Endothelial cell of umbilical vein (primary cell): ENCODE measurements around the gene C15orf61. TPM values are rescaled to one million over a fixed set of nuclear protein-coding genes. Genes with fewer than 3 reads are reported as not detected.

Experiments
- BruUV-seq: library from RNA; stranded (reverse); fragments of 400-500 nt; replicated peaks from 2 replicates; lab custom pipeline; 2021; lab: Mats Ljungman, UMichigan
- CTCF ChIA-PET: fragments of 300-600, 350-600 bp; sonication (Branson Sonifier 250); formaldehyde crosslinking; loops from one replicate; lab custom pipeline; 2021; ENCODE audit warnings: antibody characterized with exemption, inconsistent platforms; lab: Charles Lee
- POLR2A ChIA-PET: fragments of 300-600, 350-600 bp; sonication (Branson Sonifier 250); formaldehyde crosslinking; loops from one replicate; lab custom pipeline; 2021; ENCODE audit warnings: antibody characterized with exemption, inconsistent platforms; lab: Charles Lee
- DNase-seq: peaks from one replicate; pipeline ENCODE4 v3.0.0-alpha.2; 2011; ENCODE audit warnings: low read depth, low spot score
- FAIRE-seq: peaks from 2 replicates; lab custom pipeline; 2011; peaks lifted over from hg19 to GRCh38; lab: Jason Lieb, UNC
- H2AFZ ChIP-seq: 2 replicates; pipeline ENCODE4 v1.6.0; 2012; ENCODE audit warnings: low read depth, low read length, control low read depth, inconsistent platforms
- H3K27ac ChIP-seq: 2 replicates; pipeline ENCODE4 v1.5.1; 2011; ENCODE audit warnings: low read depth, mild to moderate bottlenecking, control low read depth, low read length, moderate library complexity; ENCODE audit not compliant: insufficient read depth
- H3K27me3 ChIP-seq, 2 experiments: 2 replicates each; pipeline versions ENCODE4 v1.6.0 to v1.6.1; 2011; ENCODE audit warnings: low read length in 2 of 2, mixed read lengths in 1 of 2; ENCODE audit not compliant: control insufficient read depth in 2 of 2, insufficient read depth in 2 of 2
- H3K36me3 ChIP-seq, 2 experiments: 2 replicates in 1 of 2; 3 replicates in 1 of 2; pipeline ENCODE4 v1.5.1; 2011; ENCODE audit warnings: low read length in 2 of 2, mild to moderate bottlenecking in 1 of 2, moderate library complexity in 1 of 2; ENCODE audit not compliant: control insufficient read depth in 2 of 2, insufficient read depth in 2 of 2; ENCODE audit errors: extremely low read depth in 1 of 2
- H3K4me1 ChIP-seq: 3 replicates; pipeline ENCODE4 v1.5.1; 2011; ENCODE audit warnings: mild to moderate bottlenecking, low read length; ENCODE audit not compliant: control insufficient read depth, insufficient read depth; ENCODE audit errors: extremely low read depth
- H3K4me2 ChIP-seq: 2 replicates; pipeline ENCODE4 v1.6.1; 2011; ENCODE audit warnings: low read length, control low read depth, mixed read lengths; ENCODE audit not compliant: insufficient read depth
- H3K4me3 ChIP-seq, 3 experiments: fragments of 200-600 bp in 1 of 3; sonication (generic), shearing (Covaris generic) in 1 of 3; replicated peaks in 1 of 3; 2 replicates each; pipeline ENCODE4 v1.5.1; 2011 to 2016; ENCODE audit warnings: control low read depth in 3 of 3, low read length in 3 of 3, mild to moderate bottlenecking in 2 of 3, inconsistent platforms in 1 of 3, low read depth in 1 of 3, moderate library complexity in 1 of 3; ENCODE audit not compliant: insufficient read depth in 1 of 3
- H3K79me2 ChIP-seq: 2 replicates; pipeline ENCODE4 v1.6.0; 2012; ENCODE audit warnings: low read length, inconsistent platforms; ENCODE audit not compliant: control insufficient read depth, insufficient read depth
- H3K9ac ChIP-seq: replicated peaks from 2 replicates; pipeline ENCODE3; 2011; ENCODE audit warnings: low read length, control low read depth; ENCODE audit not compliant: insufficient read depth; ENCODE audit errors: extremely low read depth
- H3K9me1 ChIP-seq: replicated peaks from 3 replicates; pipeline ENCODE4 v1.6.0; 2011; ENCODE audit warnings: mild to moderate bottlenecking, low read length; ENCODE audit not compliant: control insufficient read depth, insufficient read depth; ENCODE audit errors: extremely low read depth
- H3K9me3 ChIP-seq: replicated peaks from 2 replicates; pipeline ENCODE4 v1.5.1; 2012; ENCODE audit warnings: low read length, inconsistent platforms; ENCODE audit not compliant: control insufficient read depth, insufficient read depth
- H4K20me1 ChIP-seq: replicated peaks from 2 replicates; pipeline ENCODE3; 2011; ENCODE audit warnings: mild to moderate bottlenecking, low read length; ENCODE audit not compliant: control insufficient read depth, insufficient read depth; ENCODE audit errors: extremely low read depth
- EZH2 ChIP-seq: IDR thresholded peaks from 2 replicates; pipeline ENCODE4 v1.6.1; 2012; ENCODE audit warnings: borderline replicate concordance, low read depth, mild to moderate bottlenecking, moderate library complexity, low read length, inconsistent platforms; ENCODE audit not compliant: severe bottlenecking
- FOS ChIP-seq: IDR thresholded peaks from 2 replicates; pipeline ENCODE4 v1.6.1; 2011; ENCODE audit warnings: mild to moderate bottlenecking, low read length, moderate library complexity, borderline replicate concordance; ENCODE audit not compliant: insufficient read depth
- GATA2 ChIP-seq: IDR thresholded peaks from 2 replicates; pipeline ENCODE4 v1.7.0; 2011; ENCODE audit warnings: low read depth, mild to moderate bottlenecking, moderate library complexity, mixed read lengths, low read length; ENCODE audit not compliant: insufficient read length, insufficient read depth
- JUN ChIP-seq: IDR thresholded peaks from 2 replicates; pipeline ENCODE4 v1.6.1; 2011; ENCODE audit warnings: borderline replicate concordance, low read depth; ENCODE audit not compliant: insufficient read length, insufficient read depth
- MYC ChIP-seq: IDR thresholded peaks from one replicate; pipeline ENCODE4 v1.6.1; 2011; ENCODE audit warnings: mild to moderate bottlenecking, low read depth, low read length
- POLR2A ChIP-seq: IDR thresholded peaks from 2 replicates; pipeline ENCODE4 v1.6.1; 2012; ENCODE audit warnings: low read depth, mild to moderate bottlenecking, control low read depth, low read length
- POLR2AphosphoS5 ChIP-seq: IDR thresholded peaks from 2 replicates; pipeline ENCODE4 v1.6.1; 2012; ENCODE audit warnings: low read depth, mild to moderate bottlenecking, control low read depth, low read length, moderate library complexity; ENCODE audit not compliant: insufficient read depth
- dilution Hi-C: fragments of 300-500 bp; cut with MboI; formaldehyde crosslinking; loops from one replicate; pipeline ENCODE4 v1.15.0; 2019; ENCODE audit warnings: low sequenced_read_pairs; ENCODE audit not compliant: extremely low pct_ligation_motif_present
- intact Hi-C: fragments of 100-400 bp; cut with micrococcal nuclease; formaldehyde crosslinking; loops from one replicate; pipeline ENCODE4 v1.10.0; 2022
- polyA plus RNA-seq, 4 experiments: library from polyadenylated mRNA; depleted of rRNA in 3 of 4; stranded (reverse) in 3 of 4; unstranded in 1 of 4; fragments of >200 nt; gene quantifications; 2 replicates each; pipeline versions ENCODE4 v1.2.1 to v1.2.3, GENCODE V29; 2011 to 2012; ENCODE audit warnings: missing spikeins in 1 of 4
- total RNA-seq: library from RNA; stranded (reverse); gene quantifications from 2 replicates; pipeline ENCODE4 v1.2.3, GENCODE V29; 2021
- TF ChIP-seq, protein P1 (sequence below): IDR thresholded peaks from 2 replicates; pipeline ENCODE4 v1.6.1; 2011; ENCODE audit not compliant: insufficient read depth, insufficient read length
- TF ChIP-seq, protein P2 (sequence below), 2 donors: IDR thresholded peaks; 1 replicate in 1 of 2; 2 replicates in 1 of 2; pipeline ENCODE4 v1.5.1; 2011; ENCODE audit warnings: low read length in 2 of 2, mild to moderate bottlenecking in 2 of 2, moderate library complexity in 2 of 2, control low read depth in 1 of 2, inconsistent platforms in 1 of 2, low read depth in 1 of 2; ENCODE audit not compliant: insufficient read depth in 1 of 2; ENCODE audit errors: extremely low read depth in 1 of 2

C15orf61 gene
- total and polyA plus RNA-seq, 2 donors (not counting 3 experiments of a cell fraction or from before 2014, with no cell fraction given), result 3.2 to 4.1 TPM

DNA sequence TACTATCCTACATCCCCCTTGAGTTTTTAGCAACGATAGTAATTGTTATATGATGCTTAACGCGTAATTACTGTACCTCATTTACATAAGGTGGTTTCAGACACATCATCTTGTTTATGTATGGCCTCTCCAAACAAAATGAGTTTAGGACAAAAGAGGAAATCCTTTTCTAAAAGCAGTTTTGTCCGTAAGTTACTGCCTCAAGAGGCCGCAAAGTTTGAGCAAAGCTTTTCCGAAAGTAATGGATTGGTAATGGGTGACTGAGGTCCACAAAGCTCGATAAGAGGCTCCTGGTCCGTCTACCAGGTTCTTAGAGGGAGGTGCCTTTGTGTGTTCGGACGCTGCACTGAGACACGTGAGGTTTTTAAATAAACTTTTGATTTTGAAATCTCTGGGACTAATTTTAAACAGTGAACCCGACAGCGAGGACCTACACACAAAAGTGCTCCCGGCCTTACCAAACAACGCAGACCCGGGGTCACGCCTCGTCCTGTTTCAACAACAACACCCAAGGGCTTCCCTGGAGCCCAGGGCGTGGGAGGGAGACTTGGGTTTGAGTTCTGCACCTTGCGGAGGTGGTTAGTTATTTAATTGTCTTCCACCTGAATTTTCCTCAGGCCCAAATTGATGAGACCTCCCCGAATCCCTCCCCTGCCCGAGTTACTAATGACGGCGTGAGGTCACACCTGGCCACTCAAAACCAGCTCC lies 456 bp upstream of the C15orf61 start:
- Histone ChIP-seq H3K27ac (no peak overlapping the region), H3K4me2 (peak overlapping the region; percentile 78), H3K27me3 (no peaks in the 10 kb centered on the region), H3K4me3 (peak overlapping the region; percentile 30 to 95 (median 77)), H2AFZ (peak overlapping the region; percentile 94), H4K20me1 (no peaks in the 10 kb centered on the region), H3K4me1 (peaks cover 17% of the 10 kb centered on the region), H3K9me1 (no peaks in the 10 kb centered on the region), H3K9ac (peak overlapping the region; percentile 87), H3K9me3 (no peaks in the 10 kb centered on the region), H3K36me3 (no peaks in the 10 kb centered on the region), H3K79me2 (peaks cover 25% of the 10 kb centered on the region)
- FAIRE-seq (no peak), DNase-seq (no peak)
- intact Hi-C loops, result loop anchor here (1.0 to 2.0 kb wide), 4 partner anchors 22 to 320 kb away; partner anchors contain the start of genes MAP2K5 and RNU6-1
- dilution Hi-C loops, result no loop called here
- TF ChIP-seq, protein P1, sequence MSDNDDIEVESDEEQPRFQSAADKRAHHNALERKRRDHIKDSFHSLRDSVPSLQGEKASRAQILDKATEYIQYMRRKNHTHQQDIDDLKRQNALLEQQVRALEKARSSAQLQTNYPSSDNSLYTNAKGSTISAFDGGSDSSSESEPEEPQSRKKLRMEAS, result no peak
- TF ChIP-seq JUN (no peak), MYC (no peak), POLR2A (no peak), POLR2AphosphoS5 (no peak), EZH2 (no peak), GATA2 (no peak), FOS (no peak)
- TF ChIP-seq, protein P2, sequence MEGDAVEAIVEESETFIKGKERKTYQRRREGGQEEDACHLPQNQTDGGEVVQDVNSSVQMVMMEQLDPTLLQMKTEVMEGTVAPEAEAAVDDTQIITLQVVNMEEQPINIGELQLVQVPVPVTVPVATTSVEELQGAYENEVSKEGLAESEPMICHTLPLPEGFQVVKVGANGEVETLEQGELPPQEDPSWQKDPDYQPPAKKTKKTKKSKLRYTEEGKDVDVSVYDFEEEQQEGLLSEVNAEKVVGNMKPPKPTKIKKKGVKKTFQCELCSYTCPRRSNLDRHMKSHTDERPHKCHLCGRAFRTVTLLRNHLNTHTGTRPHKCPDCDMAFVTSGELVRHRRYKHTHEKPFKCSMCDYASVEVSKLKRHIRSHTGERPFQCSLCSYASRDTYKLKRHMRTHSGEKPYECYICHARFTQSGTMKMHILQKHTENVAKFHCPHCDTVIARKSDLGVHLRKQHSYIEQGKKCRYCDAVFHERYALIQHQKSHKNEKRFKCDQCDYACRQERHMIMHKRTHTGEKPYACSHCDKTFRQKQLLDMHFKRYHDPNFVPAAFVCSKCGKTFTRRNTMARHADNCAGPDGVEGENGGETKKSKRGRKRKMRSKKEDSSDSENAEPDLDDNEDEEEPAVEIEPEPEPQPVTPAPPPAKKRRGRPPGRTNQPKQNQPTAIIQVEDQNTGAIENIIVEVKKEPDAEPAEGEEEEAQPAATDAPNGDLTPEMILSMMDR (IDR thresholded peaks at IDR 0.05; ENCODE audit: extremely low read depth in 1 of 2, insufficient read depth in 1 of 2, low read depth in 1 of 2, low read length in 2 of 2), result no peak
- TSS peak; percentile 48 for BruUV-seq
- POLR2A ChIA-PET, result no interaction called here
- CTCF ChIA-PET, result interaction anchor here (1.2 to 2.3 kb wide), 4 partner anchors 19 to 315 kb away, joined by 6 to 8 read pairs (median 7); no protein-coding TSS in a partner anchor
